HL-60 (cell line): ENCODE data around the gene CADM1.

Experiments
- DNase-seq, 2 experiments: peaks; one replicate each; pipeline ENCODE4 v3.0.0-alpha.2; 2010 to 2020; ENCODE audit warnings: low read depth in 1 of 2, low spot score in 1 of 2
- H3K27ac ChIP-seq: fragments of 250-450 bp; sonication (Bioruptor Pico); replicated peaks from 2 replicates; pipeline ENCODE4 v1.5.1; 2020; ENCODE audit warnings: mild to moderate bottlenecking, moderate library complexity
- H3K27me3 ChIP-seq: fragments of 250-450 bp; sonication (Bioruptor Pico); 2 replicates; pipeline ENCODE4 v1.5.1; 2021; ENCODE audit warnings: mild to moderate bottlenecking, moderate library complexity; ENCODE audit not compliant: insufficient read depth, poor library complexity, severe bottlenecking
- H3K4me3 ChIP-seq: replicated peaks from 2 replicates; pipeline ENCODE4 v1.5.1; 2011; ENCODE audit warnings: mild to moderate bottlenecking, control low read depth, low read length; ENCODE audit not compliant: insufficient read depth
- CTCF ChIP-seq: IDR thresholded peaks from one replicate; pipeline ENCODE4 v1.5.1; 2011; ENCODE audit warnings: low read length, control low read depth, inconsistent platforms; ENCODE audit not compliant: insufficient read depth
- GABPA ChIP-seq: IDR thresholded peaks from 2 replicates; pipeline ENCODE4 v1.6.1; 2012; ENCODE audit warnings: low read depth
- POLR2AphosphoS5 ChIP-seq: IDR thresholded peaks from 2 replicates; pipeline ENCODE4 v1.6.1; 2012; ENCODE audit warnings: low read depth
- SPI1 ChIP-seq: IDR thresholded peaks from 2 replicates; pipeline ENCODE4 v1.6.1; 2012; ENCODE audit warnings: low read depth, mild to moderate bottlenecking, borderline replicate concordance
- TF ChIP-seq, protein P1 (sequence below): IDR thresholded peaks from 2 replicates; pipeline ENCODE4 v1.6.1; 2012; ENCODE audit warnings: low read depth; ENCODE audit not compliant: insufficient replicate concordance

CADM1 gene

GRCh38 chr11:115168229-115168671 lies 336.0 kb downstream of the CADM1 start:
- TF ChIP-seq SPI1: no peak
- no peak for TF ChIP-seq GABPA
- TF ChIP-seq POLR2AphosphoS5: no peak
- TF ChIP-seq, protein P1, sequence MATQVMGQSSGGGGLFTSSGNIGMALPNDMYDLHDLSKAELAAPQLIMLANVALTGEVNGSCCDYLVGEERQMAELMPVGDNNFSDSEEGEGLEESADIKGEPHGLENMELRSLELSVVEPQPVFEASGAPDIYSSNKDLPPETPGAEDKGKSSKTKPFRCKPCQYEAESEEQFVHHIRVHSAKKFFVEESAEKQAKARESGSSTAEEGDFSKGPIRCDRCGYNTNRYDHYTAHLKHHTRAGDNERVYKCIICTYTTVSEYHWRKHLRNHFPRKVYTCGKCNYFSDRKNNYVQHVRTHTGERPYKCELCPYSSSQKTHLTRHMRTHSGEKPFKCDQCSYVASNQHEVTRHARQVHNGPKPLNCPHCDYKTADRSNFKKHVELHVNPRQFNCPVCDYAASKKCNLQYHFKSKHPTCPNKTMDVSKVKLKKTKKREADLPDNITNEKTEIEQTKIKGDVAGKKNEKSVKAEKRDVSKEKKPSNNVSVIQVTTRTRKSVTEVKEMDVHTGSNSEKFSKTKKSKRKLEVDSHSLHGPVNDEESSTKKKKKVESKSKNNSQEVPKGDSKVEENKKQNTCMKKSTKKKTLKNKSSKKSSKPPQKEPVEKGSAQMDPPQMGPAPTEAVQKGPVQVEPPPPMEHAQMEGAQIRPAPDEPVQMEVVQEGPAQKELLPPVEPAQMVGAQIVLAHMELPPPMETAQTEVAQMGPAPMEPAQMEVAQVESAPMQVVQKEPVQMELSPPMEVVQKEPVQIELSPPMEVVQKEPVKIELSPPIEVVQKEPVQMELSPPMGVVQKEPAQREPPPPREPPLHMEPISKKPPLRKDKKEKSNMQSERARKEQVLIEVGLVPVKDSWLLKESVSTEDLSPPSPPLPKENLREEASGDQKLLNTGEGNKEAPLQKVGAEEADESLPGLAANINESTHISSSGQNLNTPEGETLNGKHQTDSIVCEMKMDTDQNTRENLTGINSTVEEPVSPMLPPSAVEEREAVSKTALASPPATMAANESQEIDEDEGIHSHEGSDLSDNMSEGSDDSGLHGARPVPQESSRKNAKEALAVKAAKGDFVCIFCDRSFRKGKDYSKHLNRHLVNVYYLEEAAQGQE: no peak
- no peak for TF ChIP-seq CTCF
- no peak overlapping the region for H3K27ac ChIP-seq
- no peak overlapping the region for H3K4me3 ChIP-seq
- peaks cover 2% of the 10 kb centered on the region for H3K27me3 ChIP-seq
- no peak for DNase-seq

GRCh38 chr11:115167456-115167855 lies 336.8 kb downstream of the CADM1 start:
- no peak overlapping the region for H3K27ac ChIP-seq
- TF ChIP-seq SPI1 (no peak), POLR2AphosphoS5 (no peak)
- no peak for DNase-seq
- peaks cover 2% of the 10 kb centered on the region for H3K27me3 ChIP-seq
- H3K4me3 ChIP-seq: no peak overlapping the region

- H3K27ac ChIP-seq: no peak overlapping the region
- no peak for DNase-seq
- TF ChIP-seq SPI1 (no peak), GABPA (no peak), POLR2AphosphoS5 (no peak), CTCF (no peak)
- TF ChIP-seq, protein P1: no peak
- no peak overlapping the region for H3K4me3 ChIP-seq
- H3K27me3 ChIP-seq: peaks cover 2% of the 10 kb centered on the region
These were observed 337.4 kb downstream of the CADM1 start for GRCh38 chr11:115166820-115167219.

GRCh38 chr11:115164774-115165173 lies 339.4 kb downstream of the CADM1 start:
- H3K27me3 ChIP-seq: peaks cover 2% of the 10 kb centered on the region
- H3K27ac ChIP-seq: no peak overlapping the region
- TF ChIP-seq CTCF (no peak), SPI1 (no peak), POLR2AphosphoS5 (no peak), GABPA (no peak)
- TF ChIP-seq, protein P1: no peak
- H3K4me3 ChIP-seq: no peak overlapping the region
- no peak for DNase-seq
